ENCODE measurements around the gene PLEKHA7.
"Not testable (repeated sequence)": the region's sequence is repeated elsewhere in the genome, so short reads cannot be mapped to it uniquely, and the experiment has no call there.

Gene PLEKHA7, protein sequence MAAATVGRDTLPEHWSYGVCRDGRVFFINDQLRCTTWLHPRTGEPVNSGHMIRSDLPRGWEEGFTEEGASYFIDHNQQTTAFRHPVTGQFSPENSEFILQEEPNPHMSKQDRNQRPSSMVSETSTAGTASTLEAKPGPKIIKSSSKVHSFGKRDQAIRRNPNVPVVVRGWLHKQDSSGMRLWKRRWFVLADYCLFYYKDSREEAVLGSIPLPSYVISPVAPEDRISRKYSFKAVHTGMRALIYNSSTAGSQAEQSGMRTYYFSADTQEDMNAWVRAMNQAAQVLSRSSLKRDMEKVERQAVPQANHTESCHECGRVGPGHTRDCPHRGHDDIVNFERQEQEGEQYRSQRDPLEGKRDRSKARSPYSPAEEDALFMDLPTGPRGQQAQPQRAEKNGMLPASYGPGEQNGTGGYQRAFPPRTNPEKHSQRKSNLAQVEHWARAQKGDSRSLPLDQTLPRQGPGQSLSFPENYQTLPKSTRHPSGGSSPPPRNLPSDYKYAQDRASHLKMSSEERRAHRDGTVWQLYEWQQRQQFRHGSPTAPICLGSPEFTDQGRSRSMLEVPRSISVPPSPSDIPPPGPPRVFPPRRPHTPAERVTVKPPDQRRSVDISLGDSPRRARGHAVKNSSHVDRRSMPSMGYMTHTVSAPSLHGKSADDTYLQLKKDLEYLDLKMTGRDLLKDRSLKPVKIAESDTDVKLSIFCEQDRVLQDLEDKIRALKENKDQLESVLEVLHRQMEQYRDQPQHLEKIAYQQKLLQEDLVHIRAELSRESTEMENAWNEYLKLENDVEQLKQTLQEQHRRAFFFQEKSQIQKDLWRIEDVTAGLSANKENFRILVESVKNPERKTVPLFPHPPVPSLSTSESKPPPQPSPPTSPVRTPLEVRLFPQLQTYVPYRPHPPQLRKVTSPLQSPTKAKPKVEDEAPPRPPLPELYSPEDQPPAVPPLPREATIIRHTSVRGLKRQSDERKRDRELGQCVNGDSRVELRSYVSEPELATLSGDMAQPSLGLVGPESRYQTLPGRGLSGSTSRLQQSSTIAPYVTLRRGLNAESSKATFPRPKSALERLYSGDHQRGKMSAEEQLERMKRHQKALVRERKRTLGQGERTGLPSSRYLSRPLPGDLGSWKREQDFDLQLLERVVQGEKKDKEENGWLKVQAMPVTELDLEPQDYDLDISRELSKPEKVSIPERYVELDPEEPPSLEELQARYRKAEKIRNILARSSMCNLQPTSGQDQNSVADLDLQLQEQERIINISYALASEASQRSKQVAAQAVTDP

DNA sequence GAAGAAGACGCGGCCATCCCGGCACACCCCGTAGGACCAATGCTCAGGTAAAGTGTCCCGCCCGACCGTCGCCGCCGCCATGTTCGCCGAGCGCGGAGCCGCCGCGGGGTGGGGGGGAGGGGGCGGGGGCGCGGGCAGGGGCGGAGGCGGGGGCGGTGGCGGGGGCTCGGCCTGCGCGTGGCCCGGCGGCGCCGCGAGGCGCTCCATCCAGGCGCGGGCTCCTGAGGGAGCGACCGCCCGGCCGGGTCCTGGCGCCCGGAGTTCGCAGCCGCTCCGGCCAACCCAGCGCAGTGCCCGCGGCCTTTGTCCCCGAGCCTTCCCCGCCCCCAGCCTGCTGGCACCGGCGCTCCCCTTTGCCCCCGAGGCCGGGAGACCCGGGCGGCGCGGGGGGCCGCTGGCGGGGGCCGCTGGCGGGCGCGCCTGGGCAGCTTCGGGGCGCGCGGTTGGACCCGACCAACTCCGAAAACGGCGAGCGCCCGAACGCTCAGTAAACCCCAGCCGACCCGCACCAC, at the start of gene PLEKHA7:
PLEKHA7 (minus strand) TSS at position 94 of the 512 bp plus-strand sequence; CDS start at position 81, 13 bp downstream.
- DNase-seq = peak; percentile 24

DNA sequence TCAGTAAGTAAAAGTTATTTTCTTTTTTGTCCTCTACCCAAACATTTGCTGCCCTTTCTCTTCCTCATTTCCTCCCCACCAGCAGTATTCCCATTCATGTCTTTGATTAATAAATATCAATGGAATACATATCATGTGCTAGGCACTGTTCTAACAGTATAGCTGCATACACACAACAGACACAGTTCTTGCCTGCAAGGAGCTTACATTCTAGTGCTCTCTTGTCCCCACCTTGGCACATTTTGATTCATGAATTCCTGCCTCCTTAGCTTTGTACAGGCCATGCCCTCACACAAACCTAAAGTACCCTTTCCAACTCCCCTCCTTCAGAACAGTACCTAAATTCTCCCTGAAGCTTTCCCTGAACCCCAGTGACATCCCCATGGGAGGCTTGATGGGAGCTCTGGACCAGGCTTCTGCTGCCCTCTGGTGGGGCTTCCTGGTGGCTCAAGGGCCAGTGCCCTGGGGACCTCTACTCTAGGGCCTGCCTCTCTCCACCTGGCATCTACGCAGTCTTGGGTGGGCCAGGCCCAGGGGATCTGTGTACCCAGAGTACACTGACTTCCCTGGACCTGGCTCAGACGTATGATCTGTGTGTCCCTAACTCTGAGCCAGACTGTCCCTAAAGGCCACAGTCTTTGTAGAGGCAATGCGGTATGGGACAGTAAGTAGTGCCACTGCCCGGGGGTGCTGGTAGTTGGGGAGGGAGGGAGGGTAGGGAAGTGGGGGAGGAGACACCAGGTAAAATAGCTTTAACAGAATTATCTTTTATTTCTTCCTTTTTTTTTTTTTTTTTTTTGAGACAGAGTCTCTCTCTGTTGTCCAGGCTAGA, 49.2 kb upstream of the PLEKHA7 start:
- peak; percentile 47 for DNase-seq

GRCh38 chr11:17051146-17051545, 36.9 kb upstream of the PLEKHA7 start:
- not testable (repeated sequence) for DNase-seq

DNA sequence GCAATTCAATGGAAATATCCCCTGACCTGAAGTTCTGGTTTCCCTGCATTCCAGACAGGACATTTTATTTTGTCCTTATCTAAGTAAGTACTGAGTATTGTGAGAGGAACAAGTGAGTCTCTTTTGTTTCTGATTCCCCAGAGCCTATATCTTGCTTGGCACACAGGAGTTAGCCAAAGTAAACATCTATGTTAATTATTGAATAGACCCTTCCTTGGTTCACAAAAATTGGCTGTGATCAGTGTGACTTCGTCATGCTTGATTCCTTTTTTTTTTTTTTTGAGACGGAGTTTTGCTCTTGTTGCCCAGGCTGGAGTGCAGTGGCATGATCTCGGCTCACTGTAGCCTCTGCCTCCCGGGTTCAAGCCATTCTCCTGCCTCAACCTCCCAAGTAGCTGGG, 34.3 kb upstream of the PLEKHA7 start:
- DNase-seq = not testable (repeated sequence)

DNA sequence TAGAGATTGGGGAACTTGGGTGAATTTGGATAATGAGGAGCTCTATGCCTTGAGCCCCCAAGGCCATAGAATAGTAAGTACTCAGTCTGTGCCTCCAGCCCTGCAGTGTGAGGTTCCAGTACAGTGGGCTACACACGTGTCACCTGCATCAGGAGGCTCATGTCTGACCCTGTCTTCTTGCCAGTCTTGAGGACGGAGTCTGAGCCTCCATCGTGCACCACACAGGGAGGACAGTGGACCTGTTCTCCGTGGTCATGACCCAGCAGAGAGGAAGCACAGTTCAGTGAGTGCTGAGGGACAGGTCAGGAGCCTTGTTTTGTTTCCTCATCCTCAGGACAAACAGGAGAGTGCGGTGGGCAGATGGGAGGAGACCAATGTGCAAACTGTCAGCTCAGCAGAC, 32.5 kb upstream of the PLEKHA7 start:
- DNase-seq = no peak

DNA sequence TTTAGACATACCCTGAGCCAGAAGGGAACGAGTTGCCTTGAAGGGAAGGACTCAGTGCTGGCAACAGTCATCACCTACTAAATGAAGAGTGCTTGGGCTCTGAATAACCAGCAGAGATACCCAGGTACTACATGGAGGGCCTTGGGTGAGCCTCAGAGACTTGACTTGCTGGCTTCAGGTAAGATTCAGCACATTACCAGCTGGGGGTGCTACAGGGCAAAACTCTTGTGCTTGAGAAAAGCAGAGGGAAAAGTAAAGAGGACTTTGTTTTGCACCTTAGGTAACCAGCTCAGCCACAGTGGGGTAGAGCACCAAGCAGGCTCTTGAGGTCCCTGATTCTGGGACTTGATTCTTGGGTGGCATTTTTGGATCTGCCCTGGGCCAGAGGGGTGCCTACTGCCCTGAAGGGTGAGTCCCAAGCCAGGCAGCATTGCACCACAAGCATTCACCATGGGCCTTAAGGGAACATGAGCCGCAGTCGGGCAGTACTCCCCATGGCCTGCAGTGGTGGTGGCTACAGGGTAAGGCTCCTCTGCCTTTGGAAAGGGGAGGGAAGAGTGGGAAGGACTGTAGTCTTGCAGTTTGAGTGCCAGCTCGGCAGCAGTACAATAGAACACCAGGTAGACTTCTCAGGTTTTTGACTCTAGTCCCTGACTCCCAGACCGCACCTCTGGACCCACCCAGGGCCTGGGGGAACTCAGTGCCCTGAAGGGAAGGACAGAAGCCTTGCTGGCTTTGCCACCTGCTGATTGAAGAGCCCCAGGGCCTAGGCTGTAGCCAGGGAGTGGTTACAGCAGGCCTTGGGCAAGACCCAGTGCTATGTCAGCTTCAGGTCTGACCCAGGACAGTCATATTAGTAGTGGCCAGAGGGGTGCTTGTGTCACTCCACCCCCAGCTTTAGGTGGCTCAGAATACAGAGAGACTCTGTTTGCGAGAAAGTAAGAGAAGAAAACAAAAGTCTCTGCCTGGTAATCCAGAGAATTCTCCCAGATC, 22.7 kb upstream of the PLEKHA7 start:
- no peak for DNase-seq

GRCh38 chr11:17034027-17034426, 19.8 kb upstream of the PLEKHA7 start:
- not testable (repeated sequence) for DNase-seq

- DNase-seq = no peak
These were observed 12.4 kb upstream of the PLEKHA7 start for GRCh38 chr11:17026487-17027082.

- no peak for DNase-seq
These were observed 10.7 kb upstream of the PLEKHA7 start for GRCh38 chr11:17024924-17025323.

DNA sequence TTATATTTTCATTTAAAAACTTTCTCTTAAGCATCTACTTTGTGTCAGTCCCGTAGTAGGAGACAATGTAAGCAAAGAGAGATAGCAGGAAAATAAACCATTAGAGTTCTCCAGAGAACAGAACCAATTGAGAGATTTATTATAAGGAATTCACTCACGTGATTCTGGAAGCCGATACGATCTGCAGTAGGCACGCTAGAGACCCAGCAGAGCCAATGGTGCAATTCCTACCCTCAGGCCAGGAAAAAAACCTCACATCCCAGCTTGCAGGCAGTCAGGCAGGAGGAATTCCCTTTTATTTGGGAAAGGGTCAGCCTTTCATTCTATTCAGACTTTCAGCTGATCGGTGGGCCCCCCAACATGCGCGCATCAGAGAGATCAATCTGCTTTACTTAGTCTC, 7.3 kb upstream of the PLEKHA7 start:
- DNase-seq = no peak

GRCh38 chr11:17020831-17021230, 6.6 kb upstream of the PLEKHA7 start:
- DNase-seq = no peak

GRCh38 chr11:17019232-17019631, 5.0 kb upstream of the PLEKHA7 start:
- DNase-seq = no peak

GRCh38 chr11:17015627-17016126, 1.5 kb upstream of the PLEKHA7 start:
- no peak for DNase-seq

- peak; percentile 30 for DNase-seq
These were observed 816 bp upstream of the PLEKHA7 start for GRCh38 chr11:17014833-17015626.

DNA sequence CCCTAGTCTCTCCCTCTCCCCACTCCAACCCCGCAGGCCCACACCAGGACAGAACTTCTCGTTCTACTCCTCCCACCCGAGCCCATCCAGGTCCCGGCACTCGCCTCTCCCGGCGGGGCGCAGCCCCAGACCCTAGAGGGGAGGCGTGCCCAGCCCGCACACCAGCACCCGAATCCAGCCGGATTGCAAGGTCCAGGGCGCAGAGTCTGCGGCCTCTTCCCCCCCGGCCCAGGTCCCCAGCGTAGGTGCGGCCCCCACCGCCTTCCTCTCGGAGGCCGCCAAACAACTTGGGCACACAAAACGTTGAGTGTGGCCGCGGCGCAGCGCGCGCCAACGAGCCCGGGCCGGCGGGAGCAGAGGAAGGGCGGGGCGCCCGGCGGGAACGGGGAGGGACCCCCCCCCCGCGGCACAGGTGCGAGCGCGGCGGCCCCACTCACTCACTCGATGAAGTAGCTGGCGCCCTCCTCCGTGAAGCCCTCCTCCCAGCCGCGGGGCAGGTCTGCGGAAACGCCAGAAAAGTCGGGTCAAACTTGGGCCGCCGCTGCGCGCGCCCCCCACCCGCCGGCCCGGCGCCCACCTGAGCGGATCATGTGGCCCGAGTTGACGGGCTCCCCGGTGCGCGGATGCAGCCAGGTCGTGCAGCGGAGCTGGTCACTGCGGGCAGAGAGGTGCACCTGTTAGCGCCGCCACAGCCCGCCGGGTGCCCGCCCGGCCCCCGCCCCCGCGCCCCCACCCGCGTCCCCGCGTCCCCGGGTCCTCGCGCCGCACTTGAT, 480 bp downstream of the PLEKHA7 start:
- DNase-seq = peak; percentile 26

- DNase-seq = no peak
These were observed 1.3 kb downstream of the PLEKHA7 start for GRCh38 chr11:17012712-17013547.

DNA sequence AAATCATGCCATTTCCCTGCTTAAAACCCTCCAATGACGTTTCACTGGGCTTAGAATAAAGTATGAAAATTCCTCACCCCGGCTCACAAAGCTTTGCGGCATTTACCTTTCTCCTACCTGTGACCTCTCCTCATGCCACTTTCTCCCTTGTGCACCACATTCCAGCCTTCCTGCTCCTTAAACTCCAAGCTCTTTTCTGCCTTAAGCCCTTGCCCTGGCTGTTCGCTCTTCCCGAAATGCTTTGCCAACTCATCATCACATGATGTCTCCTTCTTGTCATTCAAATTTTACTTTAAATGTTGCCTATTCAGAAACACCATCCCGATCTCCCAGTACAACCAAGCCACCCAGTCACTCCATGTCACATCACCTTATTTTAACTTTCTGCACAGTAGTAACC, 2.0 kb downstream of the PLEKHA7 start:
- no peak for DNase-seq
